Natural killer cell (primary cell): ENCODE results near the gene MAFB. TPM values are rescaled to one million over a fixed set of nuclear protein-coding genes. Genes with fewer than 3 reads are reported as not detected.

ENCODE experiments used
- ATAC-seq, 3 donors: fragments of 150-1000 bp in 2 of 3; fragments of 200-7000 bp in 1 of 3; cut with Tn5 transposase; 1 replicate in 1 of 3; 2 replicates in 2 of 3; pipeline ENCODE4 v1.10.0; 2021; ENCODE audit warnings: mild to moderate bottlenecking in 2 of 3, moderate library complexity in 2 of 3
- DNase-seq, 2 donors: peaks; one replicate each; pipeline versions ENCODE4 v3.0.0 to v3.0.0-alpha.2; 2013 to 2021; ENCODE audit warnings: mixed read lengths in 1 of 2
- H3K27ac ChIP-seq: one replicate; pipeline ENCODE4 v1.5.1; 2013; ENCODE audit warnings: mild to moderate bottlenecking, low read length
- H3K27me3 ChIP-seq: one replicate; pipeline ENCODE4 v1.6.1; 2013; ENCODE audit warnings: low read length; ENCODE audit not compliant: control insufficient read depth, insufficient read depth
- H3K36me3 ChIP-seq: one replicate; pipeline ENCODE4 v1.6.1; 2013; ENCODE audit warnings: low read length; ENCODE audit not compliant: control insufficient read depth, insufficient read depth
- H3K4me1 ChIP-seq: one replicate; pipeline ENCODE4 v1.6.1; 2013; ENCODE audit warnings: low read length; ENCODE audit not compliant: control insufficient read depth, insufficient read depth
- H3K4me3 ChIP-seq: one replicate; pipeline ENCODE4 v1.5.1; 2013; ENCODE audit warnings: low read length
- H3K9me3 ChIP-seq: one replicate; pipeline ENCODE4 v1.6.1; 2013; ENCODE audit warnings: low read length; ENCODE audit not compliant: control insufficient read depth, insufficient read depth
- H3K27ac Mint-ChIP-seq, 2 donors: one replicate each; pipeline ENCODE4 v1.8.0; 2022; ENCODE audit warnings: mild to moderate bottlenecking in 2 of 2, mixed read lengths in 2 of 2, moderate library complexity in 1 of 2
- H3K27me3 Mint-ChIP-seq, 2 donors: one replicate each; pipeline ENCODE4 v1.8.0; 2022; ENCODE audit warnings: low read depth in 2 of 2, mixed read lengths in 2 of 2
- H3K36me3 Mint-ChIP-seq: one replicate; pipeline ENCODE4 v1.8.0; 2022; ENCODE audit warnings: mixed read lengths
- H3K4me1 Mint-ChIP-seq, 2 donors: one replicate each; pipeline ENCODE4 v1.8.0; 2022; ENCODE audit warnings: mixed read lengths in 2 of 2
- H3K4me3 Mint-ChIP-seq: one replicate; pipeline ENCODE4 v1.8.0; 2022; ENCODE audit warnings: mild to moderate bottlenecking, moderate library complexity, mixed read lengths
- H3K9me3 Mint-ChIP-seq, 2 donors: one replicate each; pipeline ENCODE4 v1.8.0; 2022; ENCODE audit warnings: mixed read lengths in 2 of 2
- WGBS: methylation state at CpG from one replicate; pipeline ENCODE4 v1.1.7; 2013; ENCODE audit warnings: missing lambda C conversion rate; ENCODE audit not compliant: insufficient coverage; 5-methylcytosine and 5-hydroxymethylcytosine counted together
- intact Hi-C: fragments of 100-400 bp; cut with micrococcal nuclease; formaldehyde crosslinking; loops from one replicate; pipeline ENCODE4 v1.14.2; 2022
- total RNA-seq, 4 donors: library from RNA; stranded (reverse); fragments of 120-200 nt in 1 of 4; gene quantifications; one replicate each; pipeline versions ENCODE4 v1.2.3 to v1.2.4, GENCODE V29; 2013 to 2022
- TF ChIP-seq, protein P1 (sequence below): fragments of 200-600 bp; IDR thresholded peaks from one replicate; pipeline ENCODE4 v1.8.0; 2022; ENCODE audit warnings: antibody characterized with exemption

MAFB gene
- total RNA-seq, 3 donors from 2014 or later (not counting 1 experiment from before 2014, with no cell fraction given), result 10.3 to 38.9 (median 19.7) TPM

- Mint-ChIP-seq H3K27ac (no peak overlapping the region), H3K4me1 (peaks cover 0 to 14% of the 10 kb centered on the region in 2 donors), H3K36me3 (no peaks in the 10 kb centered on the region), H3K4me3 (no peak overlapping the region), H3K9me3 (no peaks in the 10 kb centered on the region), H3K27me3 (peaks cover 52 to 83% of the 10 kb centered on the region in 2 donors)
- Histone ChIP-seq H3K27ac (no peak overlapping the region), H3K4me3 (no peak overlapping the region), H3K9me3 (no peaks in the 10 kb centered on the region), H3K36me3 (no peaks in the 10 kb centered on the region), H3K27me3 (peaks cover 22% of the 10 kb centered on the region), H3K4me1 (no peaks in the 10 kb centered on the region)
- ATAC-seq (no peak), DNase-seq (no peak)
- intact Hi-C loops, result no loop called here
- 53% methylated on average over 2 of the region's 2 CpGs for WGBS
- TF ChIP-seq, protein P1, sequence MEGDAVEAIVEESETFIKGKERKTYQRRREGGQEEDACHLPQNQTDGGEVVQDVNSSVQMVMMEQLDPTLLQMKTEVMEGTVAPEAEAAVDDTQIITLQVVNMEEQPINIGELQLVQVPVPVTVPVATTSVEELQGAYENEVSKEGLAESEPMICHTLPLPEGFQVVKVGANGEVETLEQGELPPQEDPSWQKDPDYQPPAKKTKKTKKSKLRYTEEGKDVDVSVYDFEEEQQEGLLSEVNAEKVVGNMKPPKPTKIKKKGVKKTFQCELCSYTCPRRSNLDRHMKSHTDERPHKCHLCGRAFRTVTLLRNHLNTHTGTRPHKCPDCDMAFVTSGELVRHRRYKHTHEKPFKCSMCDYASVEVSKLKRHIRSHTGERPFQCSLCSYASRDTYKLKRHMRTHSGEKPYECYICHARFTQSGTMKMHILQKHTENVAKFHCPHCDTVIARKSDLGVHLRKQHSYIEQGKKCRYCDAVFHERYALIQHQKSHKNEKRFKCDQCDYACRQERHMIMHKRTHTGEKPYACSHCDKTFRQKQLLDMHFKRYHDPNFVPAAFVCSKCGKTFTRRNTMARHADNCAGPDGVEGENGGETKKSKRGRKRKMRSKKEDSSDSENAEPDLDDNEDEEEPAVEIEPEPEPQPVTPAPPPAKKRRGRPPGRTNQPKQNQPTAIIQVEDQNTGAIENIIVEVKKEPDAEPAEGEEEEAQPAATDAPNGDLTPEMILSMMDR, result no peak
These were observed 8.7 kb downstream of the MAFB start for GRCh38 chr20:40680161-40680959.

DNA sequence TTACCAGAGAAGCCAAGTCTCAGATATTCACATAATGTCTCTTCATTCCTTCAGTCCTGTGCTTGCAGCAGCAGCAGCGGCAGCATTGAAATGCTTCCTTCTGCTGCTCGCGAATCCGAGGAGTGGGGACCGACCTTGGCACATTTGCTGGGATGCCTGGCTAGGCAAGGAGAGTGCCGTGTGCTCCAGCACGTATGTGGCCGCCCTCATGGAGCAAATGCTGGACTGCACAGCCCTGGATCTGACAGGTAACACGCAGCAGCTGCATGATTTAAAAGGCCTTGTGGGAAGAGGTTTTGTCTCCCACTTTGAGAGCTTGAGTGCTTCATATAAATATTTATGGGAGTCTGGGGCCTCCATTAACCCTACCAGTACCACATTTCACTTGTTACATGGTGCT, 9.9 kb downstream of the MAFB start:
- H3K27ac Mint-ChIP-seq, result no peak overlapping the region

GRCh38 chr20:40678286-40678875, 10.7 kb downstream of the MAFB start:
- Mint-ChIP-seq H3K36me3 (no peaks in the 10 kb centered on the region), H3K4me3 (no peak overlapping the region), H3K4me1 (peaks cover 0 to 8% of the 10 kb centered on the region in 2 donors), H3K27ac (no peak overlapping the region), H3K27me3 (peaks cover 42 to 75% of the 10 kb centered on the region in 2 donors), H3K9me3 (no peaks in the 10 kb centered on the region)
- intact Hi-C loops, result no loop called here
- no peak for DNase-seq
- no peaks in the 10 kb centered on the region for H3K36me3 ChIP-seq
- H3K4me3 ChIP-seq, result no peak overlapping the region
- H3K9me3 ChIP-seq, result no peaks in the 10 kb centered on the region
- no peak overlapping the region for H3K27ac ChIP-seq
- H3K27me3 ChIP-seq, result peaks cover 8% of the 10 kb centered on the region
- H3K4me1 ChIP-seq, result no peaks in the 10 kb centered on the region
- 37% methylated on average over 3 of the region's 3 CpGs for WGBS
- TF ChIP-seq, protein P1, result no peak
- ATAC-seq, result no peak

More for the DNA sequence above, 9.9 kb downstream of the MAFB start:
- no peak overlapping the region for H3K4me3 ChIP-seq
- H3K36me3 ChIP-seq, result no peaks in the 10 kb centered on the region
- Mint-ChIP-seq H3K4me3 (no peak overlapping the region), H3K36me3 (no peaks in the 10 kb centered on the region), H3K4me1 (peaks cover 0 to 9% of the 10 kb centered on the region in 2 donors), H3K9me3 (no peaks in the 10 kb centered on the region), H3K27me3 (peaks cover 41 to 72% of the 10 kb centered on the region in 2 donors)
- TF ChIP-seq, protein P1, result no peak
- no peak for DNase-seq
- H3K4me1 ChIP-seq, result no peaks in the 10 kb centered on the region
- intact Hi-C loops, result no loop called here
- ATAC-seq, result no peak
- H3K27me3 ChIP-seq, result peaks cover 10% of the 10 kb centered on the region
- no peaks in the 10 kb centered on the region for H3K9me3 ChIP-seq
- H3K27ac ChIP-seq, result no peak overlapping the region
- 87% methylated on average over 9 of the region's 9 CpGs for WGBS
